A549 (cell line): Measurements from ENCODE around the gene GAD2. TPM values are rescaled to one million over a fixed set of nuclear protein-coding genes. Genes with fewer than 3 reads are reported as not detected.

Source experiments
- ATAC-seq, 2 experiments: fragments of 200-7000 bp in 1 of 2; fragments of >200 bp in 1 of 2; cut with Nextera tagmentation in 1 of 2; cut with Tn5 transposase in 1 of 2; 3 replicates each; pipeline versions ENCODE4 v1.8.0 to v1.9.1; 2018 to 2020; ENCODE audit warnings: mild to moderate bottlenecking in 1 of 2, moderate library complexity in 1 of 2
- CTCF ChIA-PET: fragments of 300-600 bp; sonication (Branson Sonifier 250); formaldehyde crosslinking; extraction: SDS; loops from one replicate; lab custom pipeline; 2021; ENCODE audit warnings: antibody characterized with exemption, inconsistent platforms; lab: Yijun Ruan, JAX
- POLR2A ChIA-PET: fragments of 350-600 bp; formaldehyde crosslinking; extraction: SDS; loops from one replicate; lab custom pipeline; 2021; ENCODE audit warnings: antibody characterized with exemption, inconsistent platforms; lab: Yijun Ruan, JAX
- DNase-seq, 2 experiments: peaks; one replicate each; pipeline versions ENCODE4 v3.0.0 to v3.0.0-alpha.2; 2011 to 2016; ENCODE audit warnings: low read depth in 1 of 2, low spot score in 1 of 2
- FAIRE-seq: peaks from 2 replicates; lab custom pipeline; 2011; peaks lifted over from hg19 to GRCh38; lab: Jason Lieb, UNC
- H3K27ac ChIP-seq, 2 experiments: fragments of >200 bp; sonication (Bioruptor Twin); formaldehyde crosslinking; 3 replicates each; pipeline ENCODE4 v1.5.1; 2016 to 2017
- H3K4me1 ChIP-seq: fragments of >200 bp; sonication (Bioruptor Twin); formaldehyde crosslinking; 3 replicates; pipeline ENCODE4 v1.6.1; 2016
- H3K4me2 ChIP-seq: fragments of >200 bp; sonication (Bioruptor Twin); formaldehyde crosslinking; 3 replicates; pipeline ENCODE4 v1.6.1; 2016
- H3K4me3 ChIP-seq: fragments of >200 bp; sonication (Bioruptor Twin); formaldehyde crosslinking; 3 replicates; pipeline ENCODE4 v1.5.1; 2016
- H3K9me3 ChIP-seq: fragments of >200 bp; sonication (Bioruptor Twin); formaldehyde crosslinking; 3 replicates; pipeline ENCODE4 v1.6.1; 2016
- ATOH8 ChIP-seq: fragments of 250-450 bp; sonication (Bioruptor Pico); IDR thresholded peaks from 2 replicates; pipeline ENCODE4 v1.5.0; 2020; ENCODE audit warnings: low read depth, mild to moderate bottlenecking, moderate library complexity
- E2F6 ChIP-seq: IDR thresholded peaks from 2 replicates; pipeline ENCODE4 v1.6.1; 2012; ENCODE audit warnings: low read depth, borderline replicate concordance
- EHF ChIP-seq: fragments of 250-450 bp; sonication (Bioruptor Pico); IDR thresholded peaks from 2 replicates; pipeline ENCODE4 v1.5.0; 2020; ENCODE audit warnings: mild to moderate bottlenecking
- EHMT2 ChIP-seq: fragments of 200-600 bp; sonication (generic); IDR thresholded peaks from 2 replicates; pipeline ENCODE4 v1.6.1; 2016; ENCODE audit warnings: antibody characterized with exemption, low read depth, mild to moderate bottlenecking, moderate library complexity
- FOXS1 ChIP-seq: fragments of 250-450 bp; sonication (Bioruptor Pico); IDR thresholded peaks from 2 replicates; pipeline ENCODE4 v1.5.0; 2020; ENCODE audit warnings: mild to moderate bottlenecking, moderate library complexity
- HES2 ChIP-seq: fragments of >200 bp; sonication (Bioruptor Twin); formaldehyde crosslinking; IDR thresholded peaks from 2 replicates; pipeline ENCODE4 v1.6.1; 2016
- HOXB13 ChIP-seq: fragments of 250-450 bp; sonication (Bioruptor Pico); IDR thresholded peaks from 2 replicates; pipeline ENCODE4 v1.5.0; 2020; ENCODE audit warnings: low read depth, mild to moderate bottlenecking, moderate library complexity
- HOXB5 ChIP-seq: fragments of 250-450 bp; sonication (Bioruptor Pico); IDR thresholded peaks from 2 replicates; pipeline ENCODE4 v1.5.0; 2020; ENCODE audit warnings: mild to moderate bottlenecking, moderate library complexity
- REST ChIP-seq: fragments of 200-600 bp; sonication (generic); IDR thresholded peaks from 2 replicates; pipeline ENCODE4 v1.6.1; 2016; ENCODE audit warnings: antibody characterized with exemption, mild to moderate bottlenecking, moderate library complexity
- RFX5 ChIP-seq: fragments of 450-650 bp; IDR thresholded peaks from 2 replicates; pipeline ENCODE4 v1.7.1; 2014; ENCODE audit warnings: antibody characterized with exemption, mild to moderate bottlenecking, moderate library complexity
- TFCP2L1 ChIP-seq: fragments of 250-450 bp; sonication (Bioruptor Pico); IDR thresholded peaks from 2 replicates; pipeline ENCODE4 v1.5.0; 2021; ENCODE audit warnings: mild to moderate bottlenecking
- ZC3H11A ChIP-seq: fragments of 450-650 bp; IDR thresholded peaks from 2 replicates; pipeline ENCODE4 v1.6.1; 2014; ENCODE audit warnings: antibody characterized with exemption, mild to moderate bottlenecking
- ZSCAN20 ChIP-seq: fragments of 250-450 bp; sonication (Bioruptor Pico); IDR thresholded peaks from 2 replicates; pipeline ENCODE4 v1.8.0; 2022; ENCODE audit warnings: mild to moderate bottlenecking, moderate library complexity
- WGBS: methylation state at CpG from one replicate; pipeline ENCODE4 v1.1.6; 2017; ENCODE audit errors: missing lambda C conversion rate; 5-methylcytosine and 5-hydroxymethylcytosine counted together
- polyA plus RNA-seq, 4 experiments: library from polyadenylated mRNA; depleted of rRNA in 3 of 4; stranded (reverse); fragments of >200 nt; fragmentation: RNase III in 1 of 4; extraction: RNeasy Plus Mini Kit Qiagen cat#74134 plus additional on column Dnase treatment in 1 of 4; gene quantifications; 2 replicates in 3 of 4; 3 replicates in 1 of 4; pipeline ENCODE4 v1.2.3, GENCODE V29; 2011 to 2017

GAD2 gene
- polyA plus RNA-seq, 2 of the 4 experiments (the other 2 are of a cell fraction) = not detected

GRCh38 chr10:26214551-26215395 is 1.8 kb upstream of the GAD2 start:
- Histone ChIP-seq H3K4me3 (no peak overlapping the region), H3K27ac (no peak overlapping the region), H3K4me1 (peaks cover 23% of the 10 kb centered on the region; the same call in 2 of the 3 replicates), H3K9me3 (0 out of 3 replicates have a peak, but pooled peaks cover 2% of the 10 kb centered on the region), H3K4me2 (peak overlapping the region; percentile 68; the same call in 2 of the 3 replicates)
- ATAC-seq (no peak), FAIRE-seq (no peak), DNase-seq (no peak)
- CTCF ChIA-PET = no interaction called here
- POLR2A ChIA-PET = no interaction called here
- TF ChIP-seq E2F6 = no peak
- no peak for TF ChIP-seq TFCP2L1
- TF ChIP-seq FOXS1 = no peak
- no peak for TF ChIP-seq HES2
- no peak for TF ChIP-seq EHMT2
- no peak for TF ChIP-seq HOXB13 (CRISPR knock-in tag)
- TF ChIP-seq ZC3H11A = no peak
- no peak for TF ChIP-seq RFX5
- TF ChIP-seq HOXB5 (CRISPR knock-in tag) = no peak
- TF ChIP-seq ZSCAN20 (CRISPR knock-in tag) = no peak
- no peak for TF ChIP-seq EHF (CRISPR knock-in tag)
- 48% methylated on average over 28 of the region's 34 CpGs for WGBS

- DNase-seq (no peak), FAIRE-seq (no peak), ATAC-seq (no peak)
- Histone ChIP-seq H3K9me3 (0 out of 3 replicates have a peak, but pooled peaks cover 2% of the 10 kb centered on the region), H3K27ac (no peak overlapping the region), H3K4me2 (peak overlapping the region; percentile 68), H3K4me3 (peak overlapping the region; percentile 28; the same call in 1 of the 3 replicates), H3K4me1 (peaks cover 23% of the 10 kb centered on the region; the same call in 2 of the 3 replicates)
- 28% methylated on average over 31 of the region's 31 CpGs for WGBS
- CTCF ChIA-PET = no interaction called here
- no peak for TF ChIP-seq ATOH8 (CRISPR knock-in tag)
- TF ChIP-seq REST = no peak
- POLR2A ChIA-PET = no interaction called here
Measured at GRCh38 chr10:26215396-26215934, 1.1 kb upstream of the GAD2 start.

- peak overlapping the region; percentile 68 for H3K4me2 ChIP-seq
- ChIA-PET POLR2A (no interaction called here), CTCF (no interaction called here)
- FAIRE-seq (no peak), DNase-seq (peak in 1 of 2 experiments; percentile 25), ATAC-seq (peak; percentile 57 to 77; a peak in 5 of 6 replicates)
- WGBS = 14% methylated on average over 33 of the region's 57 CpGs
- H3K9me3 ChIP-seq = 0 out of 3 replicates have a peak, but pooled peaks cover 2% of the 10 kb centered on the region
- peak overlapping the region; percentile 28; the same call in 2 of the 3 replicates for H3K4me3 ChIP-seq
- TF ChIP-seq REST = peak; percentile 68; the same call in 1 of the 2 replicates
- no peak for TF ChIP-seq ATOH8 (CRISPR knock-in tag)
- peaks cover 23% of the 10 kb centered on the region; the same call in 2 of the 3 replicates for H3K4me1 ChIP-seq
- H3K27ac ChIP-seq = no peak overlapping the region
Measured at GRCh38 chr10:26215935-26216584, 514 bp upstream of the GAD2 start.
